ENCODE data around the gene TBRG4.

The TBRG4 gene

GRCh38 chr7:45145881-45146280 lies 34.4 kb upstream of the TBRG4 start:
- ChIA-PET CTCF (interaction anchor here (2.0 to 2.9 kb wide), 2 partner anchors 8 to 10 kb away, joined by 9 to 14 read pairs; no protein-coding TSS in a partner anchor), POLR2A (no interaction called here)
- DNase-seq (ENCODE audit: extremely low spot score), result no peak
- TF ChIP-seq CTCF (IDR thresholded peaks at IDR 0.05; ENCODE audit: control extremely low read depth, extremely low read depth, low read depth, missing control alignments), result no peak

- ChIA-PET CTCF (interaction anchor here (2.9 kb wide), 1 partner anchor 7 kb away, joined by 14 read pairs; no protein-coding TSS in a partner anchor), POLR2A (no interaction called here)
- TF ChIP-seq CTCF (IDR thresholded peaks at IDR 0.05; ENCODE audit: control extremely low read depth, extremely low read depth, low read depth, missing control alignments), result no peak
- no peak for DNase-seq (ENCODE audit: extremely low spot score)
Measured at GRCh38 chr7:45143616-45144015, 32.1 kb upstream of the TBRG4 start.

- ChIA-PET POLR2A (no interaction called here), CTCF (interaction anchor here (1.4 to 2.5 kb wide), 2 partner anchors 12 to 119 kb away, joined by 3 to 6 read pairs; no protein-coding TSS in a partner anchor)
- no peak for DNase-seq (ENCODE audit: extremely low spot score)
- no peak for TF ChIP-seq CTCF (IDR thresholded peaks at IDR 0.05; ENCODE audit: control extremely low read depth, extremely low read depth, low read depth, missing control alignments)
Measured at GRCh38 chr7:45140827-45141226, 29.3 kb upstream of the TBRG4 start.

- POLR2A ChIA-PET, result no interaction called here
- DNase-seq (ENCODE audit: extremely low spot score), result no peak
- no peak for TF ChIP-seq CTCF (IDR thresholded peaks at IDR 0.05; ENCODE audit: control extremely low read depth, extremely low read depth, low read depth, missing control alignments)
- CTCF ChIA-PET, result interaction anchor here (3.9 to 6.6 kb wide), 5 partner anchors 12 to 281 kb away, joined by 37 to 147 read pairs (median 45); no protein-coding TSS in a partner anchor
Measured at GRCh38 chr7:45138433-45139267, 27.2 kb upstream of the TBRG4 start.

- DNase-seq (ENCODE audit: extremely low spot score), result peak; percentile 85
- peak; percentile 82 for TF ChIP-seq CTCF (IDR thresholded peaks at IDR 0.05; ENCODE audit: control extremely low read depth, extremely low read depth, low read depth, missing control alignments)
- CTCF ChIA-PET, result interaction anchor here (0.7 to 6.6 kb wide), 65 partner anchors 9 to 769 kb away, joined by 3 to 147 read pairs (median 4); partner anchors contain the start of genes H2AZ2, NACAD, PURB and RAMP3
- POLR2A ChIA-PET, result interaction anchor here (1.2 kb wide), 1 partner anchor 24 kb away, joined by 3 read pairs; the partner anchor contains the start of gene TBRG4
Measured at GRCh38 chr7:45136106-45137060, 24.9 kb upstream of the TBRG4 start.

- CTCF ChIA-PET, result interaction anchor here (5.2 to 6.6 kb wide), 2 partner anchors 162 to 277 kb away, joined by 75 to 147 read pairs; no protein-coding TSS in a partner anchor
- POLR2A ChIA-PET, result no interaction called here
- no peak for DNase-seq (ENCODE audit: extremely low spot score)
- TF ChIP-seq CTCF (IDR thresholded peaks at IDR 0.05; ENCODE audit: control extremely low read depth, extremely low read depth, low read depth, missing control alignments), result no peak
Measured at GRCh38 chr7:45133877-45134276, 22.4 kb upstream of the TBRG4 start.

All from GM10248 (cell line).